Measurements from ENCODE around the gene UCN2. TPM values are rescaled to one million over a fixed set of nuclear protein-coding genes. Genes with fewer than 3 reads are reported as not detected.

Gene UCN2, protein sequence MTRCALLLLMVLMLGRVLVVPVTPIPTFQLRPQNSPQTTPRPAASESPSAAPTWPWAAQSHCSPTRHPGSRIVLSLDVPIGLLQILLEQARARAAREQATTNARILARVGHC
- 0.21 TPM in 1 of 2 replicates, not detected in the other for total RNA-seq

GRCh38 chr3:48563382-48563918 lies at the start of gene UCN2:
UCN2 (minus strand) TSS chr3:48563781; CDS start chr3:48563124, 657 bp downstream.
- Mint-ChIP-seq H3K36me3 (ENCODE audit: low read depth) (no peaks in the 10 kb centered on the region), H3K27ac (no peak within 1 kb of the TSS), H3K4me1 (ENCODE audit: low read depth) (peaks cover 5% of the 10 kb centered on the region), H3K4me3 (no peak within 1 kb of the TSS), H3K9me3 (no peaks in the 10 kb centered on the region), H3K27me3 (ENCODE audit: insufficient read depth) (no peaks in the 10 kb centered on the region)
- intact Hi-C loops (cut with micrococcal nuclease) = no loop called here
- DNase-seq (ENCODE audit: low spot score) = no peak

- H3K4me1 Mint-ChIP-seq (ENCODE audit: low read depth) = peaks cover 24% of the 10 kb centered on the region
- DNase-seq (ENCODE audit: low spot score) = no peak
- H3K9me3 Mint-ChIP-seq = peaks cover 5% of the 10 kb centered on the region
- H3K27me3 Mint-ChIP-seq (ENCODE audit: insufficient read depth) = peaks cover 2% of the 10 kb centered on the region
- intact Hi-C loops (cut with micrococcal nuclease) = no loop called here
- H3K36me3 Mint-ChIP-seq (ENCODE audit: low read depth) = peaks cover 10% of the 10 kb centered on the region
- no peak overlapping the region for H3K27ac Mint-ChIP-seq
- H3K4me3 Mint-ChIP-seq = no peak overlapping the region
These were observed 48.7 kb upstream of the UCN2 start for GRCh38 chr3:48612309-48612708.

GRCh38 chr3:48609088-48610005 lies 45.8 kb upstream of the UCN2 start, which contains the start of gene UQCRC1:
UQCRC1 (minus strand) TSS chr3:48609646; CDS start chr3:48609620, 26 bp downstream.
- H3K36me3 Mint-ChIP-seq (ENCODE audit: low read depth) = peaks cover 16% of the 10 kb centered on the region
- H3K4me1 Mint-ChIP-seq (ENCODE audit: low read depth) = peaks cover 22% of the 10 kb centered on the region
- intact Hi-C loops (cut with micrococcal nuclease) = loop anchor here (1.0 kb wide), 6 partner anchors 26 to 208 kb away; partner anchors contain the start of genes NCKIPSD and SLC26A6
- H3K27me3 Mint-ChIP-seq (ENCODE audit: insufficient read depth) = peaks cover 2% of the 10 kb centered on the region
- peak within 1 kb of the TSS; percentile 100 for H3K4me3 Mint-ChIP-seq
- H3K9me3 Mint-ChIP-seq = no peaks in the 10 kb centered on the region
- H3K27ac Mint-ChIP-seq = peak within 1 kb of the TSS; percentile 97
- DNase-seq (ENCODE audit: low spot score) = peak; percentile 92

DNA sequence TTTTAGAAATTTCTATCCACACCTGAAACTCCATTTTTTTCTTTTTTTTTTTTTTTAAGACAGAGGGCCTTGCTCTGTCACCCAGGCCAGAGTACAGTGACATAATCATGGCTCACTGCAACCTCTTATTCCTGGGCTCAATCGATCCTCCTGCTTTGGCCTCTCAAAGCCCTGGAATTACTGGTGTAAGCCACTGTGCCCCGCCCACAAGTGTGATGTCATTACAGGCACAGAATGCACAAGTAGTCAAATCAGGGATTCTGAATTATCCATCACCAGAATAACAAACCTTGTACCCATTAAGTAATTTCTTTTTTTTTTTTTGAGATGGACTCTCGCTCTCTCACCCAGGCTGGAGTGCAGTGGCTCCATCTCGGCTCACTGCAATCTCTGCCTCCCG lies 43.9 kb upstream of the UCN2 start:
- H3K4me1 Mint-ChIP-seq (ENCODE audit: low read depth) = peaks cover 11% of the 10 kb centered on the region
- intact Hi-C loops (cut with micrococcal nuclease) = no loop called here
- H3K9me3 Mint-ChIP-seq = no peaks in the 10 kb centered on the region
- H3K27me3 Mint-ChIP-seq (ENCODE audit: insufficient read depth) = no peaks in the 10 kb centered on the region
- no peak for DNase-seq (ENCODE audit: low spot score)
- H3K4me3 Mint-ChIP-seq = peak overlapping the region; percentile 100
- no peak overlapping the region for H3K27ac Mint-ChIP-seq
- peaks cover 23% of the 10 kb centered on the region for H3K36me3 Mint-ChIP-seq (ENCODE audit: low read depth)

GRCh38 chr3:48601622-48601994 lies 38.0 kb upstream of the UCN2 start:
- DNase-seq (ENCODE audit: low spot score) = no peak
- Mint-ChIP-seq H3K4me3 (no peak overlapping the region), H3K27ac (no peak overlapping the region), H3K27me3 (ENCODE audit: insufficient read depth) (no peaks in the 10 kb centered on the region), H3K9me3 (no peaks in the 10 kb centered on the region), H3K4me1 (ENCODE audit: low read depth) (no peaks in the 10 kb centered on the region), H3K36me3 (ENCODE audit: low read depth) (peaks cover 34% of the 10 kb centered on the region)
- intact Hi-C loops (cut with micrococcal nuclease) = no loop called here

DNA sequence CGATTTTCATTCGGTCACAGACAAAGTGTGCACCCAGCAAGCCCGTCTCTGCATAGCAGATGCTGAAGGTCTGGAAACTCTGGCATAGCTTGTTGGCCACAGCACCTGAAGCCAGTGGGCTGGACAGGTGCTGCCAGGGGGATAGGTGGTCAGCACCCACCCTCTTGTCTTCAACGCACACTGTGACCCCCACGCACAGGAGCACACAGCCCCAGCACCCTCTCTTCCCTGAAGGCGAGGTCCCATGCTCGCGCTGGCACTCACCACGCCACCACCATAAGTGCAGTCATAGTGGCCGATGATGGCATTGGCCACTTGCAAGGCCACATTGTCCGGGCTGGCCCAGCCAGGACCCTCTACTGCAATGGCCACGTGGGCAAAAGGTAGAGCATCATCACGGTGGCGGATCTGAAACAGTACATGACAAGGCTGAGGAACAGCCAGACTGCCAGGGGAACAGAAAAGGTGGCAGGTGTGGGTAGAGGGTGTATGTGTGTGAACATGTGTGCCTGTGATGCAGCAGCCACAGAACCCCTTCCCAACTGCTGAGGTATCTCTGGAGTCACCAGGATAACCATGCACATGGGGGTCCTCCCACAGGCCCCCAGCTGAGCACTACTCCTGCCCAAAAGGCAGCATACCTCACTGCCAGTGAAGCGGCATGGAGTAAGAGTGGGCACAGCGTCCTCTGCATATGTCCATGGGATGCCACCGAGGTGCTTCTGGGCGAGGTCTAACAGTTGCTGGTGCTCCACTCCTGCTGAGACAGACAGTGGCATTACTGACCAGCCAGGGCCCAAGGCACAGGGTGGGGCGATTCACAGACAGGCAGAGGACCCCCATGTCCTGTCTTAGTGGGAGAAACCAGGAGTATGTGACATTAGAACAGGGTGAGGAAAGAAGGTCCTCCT lies 37.4 kb upstream of the UCN2 start:
- Mint-ChIP-seq H3K27ac (no peak overlapping the region), H3K4me1 (ENCODE audit: low read depth) (no peaks in the 10 kb centered on the region), H3K4me3 (no peak overlapping the region), H3K36me3 (ENCODE audit: low read depth) (peaks cover 34% of the 10 kb centered on the region), H3K27me3 (ENCODE audit: insufficient read depth) (peaks cover 3% of the 10 kb centered on the region), H3K9me3 (no peaks in the 10 kb centered on the region)
- no peak for DNase-seq (ENCODE audit: low spot score)
- intact Hi-C loops (cut with micrococcal nuclease) = no loop called here

DNA sequence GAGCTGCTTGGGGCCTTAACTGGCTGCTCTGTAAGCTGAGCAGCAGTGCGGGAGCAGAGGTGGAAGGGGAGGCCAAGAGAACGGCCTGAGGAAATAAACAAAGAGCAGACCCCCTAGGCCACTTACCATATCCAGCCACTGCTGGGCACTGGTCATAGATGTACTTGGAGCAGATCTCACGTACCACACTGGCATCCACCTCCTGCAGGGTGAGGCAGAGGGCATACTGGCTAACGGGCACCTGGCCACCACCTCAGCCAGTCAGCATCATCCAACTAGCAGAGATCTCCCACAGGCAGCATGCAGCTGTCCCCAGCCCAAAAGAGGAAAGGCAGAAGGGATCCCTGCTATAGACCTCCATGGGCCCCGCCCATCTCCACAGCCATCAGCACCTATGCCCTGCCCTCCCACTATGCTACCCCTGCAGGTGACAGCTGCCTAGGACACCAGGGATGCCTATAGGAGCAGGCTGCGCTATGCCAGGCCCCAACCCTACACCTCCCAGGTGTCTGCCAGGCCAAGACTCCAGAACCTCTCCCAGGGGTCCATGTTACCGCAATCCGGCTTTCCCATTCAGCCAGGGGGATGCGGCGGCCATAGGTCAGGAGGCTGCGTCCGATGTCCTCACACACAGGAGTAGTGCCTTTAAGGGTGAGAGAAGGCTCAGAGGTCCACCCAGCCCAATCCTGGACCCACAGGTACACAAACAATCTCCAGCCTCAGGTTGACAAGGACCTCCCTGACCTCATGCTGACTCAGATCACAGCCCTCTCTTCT lies 36.1 kb upstream of the UCN2 start:
- Mint-ChIP-seq H3K4me1 (ENCODE audit: low read depth) (no peaks in the 10 kb centered on the region), H3K36me3 (ENCODE audit: low read depth) (peaks cover 28% of the 10 kb centered on the region), H3K27ac (no peak overlapping the region), H3K4me3 (no peak overlapping the region), H3K9me3 (no peaks in the 10 kb centered on the region), H3K27me3 (ENCODE audit: insufficient read depth) (peaks cover 7% of the 10 kb centered on the region)
- no peak for DNase-seq (ENCODE audit: low spot score)
- intact Hi-C loops (cut with micrococcal nuclease) = no loop called here

GRCh38 chr3:48599077-48599501 lies 35.5 kb upstream of the UCN2 start:
- no peak for DNase-seq (ENCODE audit: low spot score)
- Mint-ChIP-seq H3K27ac (no peak overlapping the region), H3K36me3 (ENCODE audit: low read depth) (peaks cover 23% of the 10 kb centered on the region), H3K4me3 (no peak overlapping the region), H3K9me3 (no peaks in the 10 kb centered on the region), H3K4me1 (ENCODE audit: low read depth) (no peaks in the 10 kb centered on the region), H3K27me3 (ENCODE audit: insufficient read depth) (peaks cover 11% of the 10 kb centered on the region)
- intact Hi-C loops (cut with micrococcal nuclease) = no loop called here

DNA sequence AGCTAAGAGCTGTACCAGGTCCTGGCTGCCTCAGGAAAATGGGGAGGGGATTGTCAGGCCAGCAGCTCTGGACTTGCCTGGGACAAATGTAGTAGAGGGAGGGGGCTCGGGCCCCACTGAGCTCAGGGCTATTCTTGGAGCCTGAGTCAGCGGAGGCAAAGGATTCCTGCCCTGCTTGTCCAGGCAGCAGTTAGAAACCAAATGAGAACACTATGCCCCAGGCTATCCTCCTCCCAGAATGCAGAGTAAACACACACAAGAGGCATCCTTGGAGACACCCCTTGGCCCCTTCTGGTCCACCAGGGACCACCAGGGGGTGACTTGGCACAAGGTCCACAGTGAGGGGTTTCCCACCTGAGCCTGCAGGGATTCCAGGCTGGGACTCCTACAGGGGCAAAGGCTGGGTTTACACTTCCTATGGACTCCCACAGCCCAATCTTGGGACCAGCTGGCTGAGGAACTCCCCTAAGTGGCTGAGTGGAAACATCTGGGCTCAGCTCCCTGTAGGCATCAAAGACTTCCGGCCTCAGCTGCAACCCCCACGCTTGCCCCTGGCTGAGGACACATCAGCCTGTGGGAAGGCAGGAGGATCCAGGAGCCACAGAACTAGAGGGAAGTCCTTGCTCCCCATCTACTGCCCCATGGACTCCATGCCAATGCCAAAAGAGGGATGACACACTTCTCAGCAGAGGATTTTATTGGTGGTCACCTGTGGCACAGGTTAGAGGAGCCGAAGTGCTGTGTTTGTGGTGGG lies 34.9 kb upstream of the UCN2 start:
- H3K4me1 Mint-ChIP-seq (ENCODE audit: low read depth) = no peaks in the 10 kb centered on the region
- DNase-seq (ENCODE audit: low spot score) = no peak
- intact Hi-C loops (cut with micrococcal nuclease) = no loop called here
- H3K27me3 Mint-ChIP-seq (ENCODE audit: insufficient read depth) = peaks cover 11% of the 10 kb centered on the region
- peaks cover 23% of the 10 kb centered on the region for H3K36me3 Mint-ChIP-seq (ENCODE audit: low read depth)
- H3K4me3 Mint-ChIP-seq = no peak overlapping the region
- H3K27ac Mint-ChIP-seq = no peak overlapping the region
- no peaks in the 10 kb centered on the region for H3K9me3 Mint-ChIP-seq

- H3K9me3 Mint-ChIP-seq = no peaks in the 10 kb centered on the region
- H3K36me3 Mint-ChIP-seq (ENCODE audit: low read depth) = peaks cover 18% of the 10 kb centered on the region
- H3K4me3 Mint-ChIP-seq = no peak overlapping the region
- H3K27me3 Mint-ChIP-seq (ENCODE audit: insufficient read depth) = peaks cover 11% of the 10 kb centered on the region
- no peak for DNase-seq (ENCODE audit: low spot score)
- intact Hi-C loops (cut with micrococcal nuclease) = no loop called here
- H3K4me1 Mint-ChIP-seq (ENCODE audit: low read depth) = no peaks in the 10 kb centered on the region
- no peak overlapping the region for H3K27ac Mint-ChIP-seq
These were observed 33.8 kb upstream of the UCN2 start for GRCh38 chr3:48597408-48597800.

- Mint-ChIP-seq H3K27me3 (ENCODE audit: insufficient read depth) (peaks cover 11% of the 10 kb centered on the region), H3K4me1 (ENCODE audit: low read depth) (no peaks in the 10 kb centered on the region), H3K9me3 (no peaks in the 10 kb centered on the region), H3K4me3 (no peak overlapping the region), H3K27ac (no peak overlapping the region), H3K36me3 (ENCODE audit: low read depth) (peaks cover 16% of the 10 kb centered on the region)
- intact Hi-C loops (cut with micrococcal nuclease) = no loop called here
- no peak for DNase-seq (ENCODE audit: low spot score)
These were observed 33.3 kb upstream of the UCN2 start for GRCh38 chr3:48596676-48597407.

Data from activated T-helper 1 cell treated with anti-CD3 and anti-CD28 coated beads, Interleukin-12 subunit alpha, Interleukin-12 subunit beta, Interleukin-2, Interleukin-4 antibody, amounts not matched to agents 30 ng/mL and 10 ng/mL and 1 ng/mL, durations not matched to agents 14 hours and 24 hours and 36 hours (primary cell).